ENCODE measurements around the gene KANSL1. TPM values are rescaled to one million over a fixed set of nuclear protein-coding genes. Genes with fewer than 3 reads are reported as not detected.

The KANSL1 gene
- total RNA-seq, 1 donor from 2014 or later: 136 TPM

DNA sequence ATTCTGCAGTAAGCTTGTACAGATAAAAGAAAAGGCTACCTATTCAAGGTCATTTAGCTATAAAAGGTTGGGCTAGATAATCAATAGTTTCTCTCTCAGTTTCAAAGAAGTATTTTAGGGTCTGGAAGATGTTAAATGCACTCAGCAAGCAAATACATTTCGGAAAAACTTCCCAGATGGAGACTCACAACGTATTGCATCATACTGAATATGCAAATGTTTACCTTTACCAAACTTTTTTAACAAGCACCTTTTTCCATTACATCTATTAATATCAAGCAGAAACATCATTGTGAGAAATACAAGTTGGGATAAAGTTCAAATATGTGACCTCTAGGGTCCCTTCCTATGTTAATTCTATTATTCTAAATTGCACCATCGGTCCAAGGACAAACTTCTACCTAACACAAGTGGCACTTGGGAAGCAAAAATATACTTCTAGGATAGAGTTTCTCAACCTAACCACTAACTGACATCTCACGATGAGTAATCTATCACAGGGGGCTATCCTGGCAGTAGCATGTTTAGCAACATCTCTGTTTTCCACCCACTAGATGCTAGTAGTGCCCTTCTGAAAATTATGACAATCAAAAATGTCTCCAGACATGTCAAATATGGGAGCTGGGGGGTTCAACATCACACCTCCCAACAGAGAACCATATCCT is 14.5 kb downstream of the KANSL1 start:
- peaks cover 22% of the 10 kb centered on the region for H3K4me1 ChIP-seq
- Mint-ChIP-seq H3K9me3 (no peaks in the 10 kb centered on the region), H3K4me1 (peaks cover 25% of the 10 kb centered on the region), H3K27ac (no peak overlapping the region), H3K4me3 (no peak overlapping the region), H3K27me3 (ENCODE audit: insufficient read depth, low read depth) (peaks cover 2% of the 10 kb centered on the region), H3K36me3 (peaks cover 17% of the 10 kb centered on the region)
- H3K9me3 ChIP-seq (ENCODE audit: low read depth): no peaks in the 10 kb centered on the region
- H3K4me2 ChIP-seq: no peak overlapping the region
- H3K36me3 ChIP-seq: no peaks in the 10 kb centered on the region
- H3K27me3 ChIP-seq: no peaks in the 10 kb centered on the region
- TF ChIP-seq EZH2phosphoT487 (IDR thresholded peaks at IDR 0.05) (no peak), EZH2 (IDR thresholded peaks at IDR 0.05) (no peak)
- TF ChIP-seq, protein P1, sequence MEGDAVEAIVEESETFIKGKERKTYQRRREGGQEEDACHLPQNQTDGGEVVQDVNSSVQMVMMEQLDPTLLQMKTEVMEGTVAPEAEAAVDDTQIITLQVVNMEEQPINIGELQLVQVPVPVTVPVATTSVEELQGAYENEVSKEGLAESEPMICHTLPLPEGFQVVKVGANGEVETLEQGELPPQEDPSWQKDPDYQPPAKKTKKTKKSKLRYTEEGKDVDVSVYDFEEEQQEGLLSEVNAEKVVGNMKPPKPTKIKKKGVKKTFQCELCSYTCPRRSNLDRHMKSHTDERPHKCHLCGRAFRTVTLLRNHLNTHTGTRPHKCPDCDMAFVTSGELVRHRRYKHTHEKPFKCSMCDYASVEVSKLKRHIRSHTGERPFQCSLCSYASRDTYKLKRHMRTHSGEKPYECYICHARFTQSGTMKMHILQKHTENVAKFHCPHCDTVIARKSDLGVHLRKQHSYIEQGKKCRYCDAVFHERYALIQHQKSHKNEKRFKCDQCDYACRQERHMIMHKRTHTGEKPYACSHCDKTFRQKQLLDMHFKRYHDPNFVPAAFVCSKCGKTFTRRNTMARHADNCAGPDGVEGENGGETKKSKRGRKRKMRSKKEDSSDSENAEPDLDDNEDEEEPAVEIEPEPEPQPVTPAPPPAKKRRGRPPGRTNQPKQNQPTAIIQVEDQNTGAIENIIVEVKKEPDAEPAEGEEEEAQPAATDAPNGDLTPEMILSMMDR (IDR thresholded peaks at IDR 0.05): no peak
- peaks cover 100% of the 10 kb centered on the region for H3K79me2 ChIP-seq (ENCODE audit: low read depth)
- no peak overlapping the region for H3K4me3 ChIP-seq
- DNase-seq (ENCODE audit: low spot score): no peak
- H2AFZ ChIP-seq (replicated peaks): no peak overlapping the region
- H3K9ac ChIP-seq: no peak overlapping the region
- H3F3A ChIP-seq (ENCODE audit: low read depth): peaks cover 2% of the 10 kb centered on the region
- no peak overlapping the region for H3K27ac ChIP-seq
- H4K20me1 ChIP-seq (ENCODE audit: low read depth): peaks cover 100% of the 10 kb centered on the region

DNA sequence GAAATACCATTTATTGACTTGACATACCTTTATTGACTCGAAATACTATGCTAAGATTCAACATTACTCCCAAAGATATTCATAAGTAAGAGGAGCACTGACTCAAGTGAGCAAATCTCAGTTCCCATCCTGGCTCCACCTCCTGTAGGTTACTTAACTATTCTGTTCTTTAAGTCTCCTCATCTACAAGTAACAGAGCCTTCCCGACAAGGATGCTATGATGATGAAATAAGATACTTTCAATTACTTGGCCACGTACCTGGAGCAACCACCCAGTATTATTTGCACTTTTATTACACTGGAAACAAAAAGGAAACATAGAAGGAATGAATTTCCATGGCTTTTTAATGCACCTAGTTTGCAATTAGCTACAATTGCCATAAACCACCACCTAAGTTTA is 16.3 kb downstream of the KANSL1 start:
- peaks cover 100% of the 10 kb centered on the region for H3K79me2 ChIP-seq (ENCODE audit: low read depth)
- no peaks in the 10 kb centered on the region for H3K9me3 ChIP-seq (ENCODE audit: low read depth)
- no peak for TF ChIP-seq EZH2 (IDR thresholded peaks at IDR 0.05)
- TF ChIP-seq, protein P1 (IDR thresholded peaks at IDR 0.05): no peak
- TF ChIP-seq EZH2phosphoT487 (IDR thresholded peaks at IDR 0.05): no peak
- no peak overlapping the region for H3K9ac ChIP-seq
- H3K4me3 Mint-ChIP-seq: no peak overlapping the region
- H3K27me3 ChIP-seq: no peaks in the 10 kb centered on the region
- no peaks in the 10 kb centered on the region for H3K36me3 ChIP-seq
- peaks cover 100% of the 10 kb centered on the region for H4K20me1 ChIP-seq (ENCODE audit: low read depth)
- no peak overlapping the region for H3K27ac Mint-ChIP-seq
- peaks cover 27% of the 10 kb centered on the region for H3K4me1 Mint-ChIP-seq
- H2AFZ ChIP-seq (replicated peaks): no peak overlapping the region
- no peak for DNase-seq (ENCODE audit: low spot score)
- H3K4me2 ChIP-seq: no peak overlapping the region
- no peak overlapping the region for H3K4me3 ChIP-seq
- H3K36me3 Mint-ChIP-seq: peaks cover 15% of the 10 kb centered on the region
- no peaks in the 10 kb centered on the region for H3F3A ChIP-seq (ENCODE audit: low read depth)
- H3K9me3 Mint-ChIP-seq: no peaks in the 10 kb centered on the region
- H3K27me3 Mint-ChIP-seq (ENCODE audit: insufficient read depth, low read depth): peaks cover 2% of the 10 kb centered on the region
- H3K27ac ChIP-seq: no peak overlapping the region
- H3K4me1 ChIP-seq: peaks cover 22% of the 10 kb centered on the region

DNA sequence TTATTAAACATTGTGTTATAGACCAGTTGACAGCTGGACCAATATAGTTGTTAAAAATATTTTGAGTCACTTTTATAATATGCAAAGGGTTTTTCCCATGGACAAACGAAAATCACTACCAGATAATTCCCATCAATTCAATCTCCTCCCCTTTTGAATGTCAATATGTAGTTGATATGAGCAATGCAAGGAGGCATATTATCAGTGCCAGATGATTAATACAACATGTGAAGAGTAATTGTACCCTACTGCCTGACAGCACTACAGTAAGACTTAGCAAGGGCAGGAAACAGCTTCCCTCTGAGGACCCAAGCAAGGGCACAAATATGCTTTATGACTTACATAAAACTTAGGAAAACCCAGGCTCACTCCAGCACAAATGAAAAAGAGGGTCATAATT is 17.3 kb downstream of the KANSL1 start:
- H3K4me3 Mint-ChIP-seq: no peak overlapping the region
- peaks cover 9% of the 10 kb centered on the region for H3F3A ChIP-seq (ENCODE audit: low read depth)
- H3K27ac ChIP-seq: no peak overlapping the region
- H4K20me1 ChIP-seq (ENCODE audit: low read depth): peaks cover 100% of the 10 kb centered on the region
- peaks cover 18% of the 10 kb centered on the region for H3K36me3 Mint-ChIP-seq
- H3K4me1 Mint-ChIP-seq: peaks cover 23% of the 10 kb centered on the region
- TF ChIP-seq, protein P1 (IDR thresholded peaks at IDR 0.05): no peak
- TF ChIP-seq EZH2phosphoT487 (IDR thresholded peaks at IDR 0.05) (no peak), EZH2 (IDR thresholded peaks at IDR 0.05) (no peak)
- H3K79me2 ChIP-seq (ENCODE audit: low read depth): peaks cover 100% of the 10 kb centered on the region
- no peaks in the 10 kb centered on the region for H3K9me3 Mint-ChIP-seq
- no peak for DNase-seq (ENCODE audit: low spot score)
- no peak overlapping the region for H3K4me2 ChIP-seq
- H2AFZ ChIP-seq (replicated peaks): no peak overlapping the region
- peaks cover 20% of the 10 kb centered on the region for H3K4me1 ChIP-seq
- no peak overlapping the region for H3K4me3 ChIP-seq
- H3K27ac Mint-ChIP-seq: no peak overlapping the region
- H3K9me3 ChIP-seq (ENCODE audit: low read depth): no peaks in the 10 kb centered on the region
- H3K27me3 ChIP-seq: no peaks in the 10 kb centered on the region
- no peak overlapping the region for H3K9ac ChIP-seq
- H3K27me3 Mint-ChIP-seq (ENCODE audit: insufficient read depth, low read depth): no peaks in the 10 kb centered on the region
- peaks cover 1% of the 10 kb centered on the region for H3K36me3 ChIP-seq
